Kidney epithelial cell (primary cell): ENCODE results near the gene SASS6. TPM values are rescaled to one million over a fixed set of nuclear protein-coding genes. Genes with fewer than 3 reads are reported as not detected.

Source experiments
- DNase-seq: peaks from one replicate; pipeline ENCODE4 v3.0.0-alpha.2; 2010; ENCODE audit warnings: low read depth
- H3K27me3 ChIP-seq: 2 replicates; pipeline ENCODE4 v1.6.0; 2011; ENCODE audit warnings: low read length; ENCODE audit not compliant: control insufficient read depth, insufficient read depth
- H3K36me3 ChIP-seq: 2 replicates; pipeline ENCODE4 v1.5.1; 2011; ENCODE audit warnings: low read length; ENCODE audit not compliant: control insufficient read depth, insufficient read depth
- H3K4me3 ChIP-seq: 2 replicates; pipeline ENCODE4 v1.5.1; 2011; ENCODE audit warnings: low read depth, mild to moderate bottlenecking, control low read depth, low read length
- CTCF ChIP-seq: IDR thresholded peaks from 2 replicates; pipeline ENCODE4 v1.5.1; 2011; ENCODE audit warnings: mild to moderate bottlenecking, moderate library complexity, low read length, control low read depth, inconsistent platforms; ENCODE audit not compliant: insufficient read depth, poor library complexity, severe bottlenecking
- total RNA-seq: library from RNA; depleted of rRNA; stranded (reverse); fragments of >200 nt; gene quantifications from 2 replicates; pipeline ENCODE4 v1.2.3, GENCODE V29; 2015

The SASS6 gene
- total RNA-seq, 1 donor from 2014 or later: 5.3 TPM

GRCh38 chr1:100101564-100101963 is 31.2 kb downstream of the SASS6 start:
- no peak overlapping the region for H3K4me3 ChIP-seq
- no peaks in the 10 kb centered on the region for H3K27me3 ChIP-seq
- DNase-seq: no peak
- no peak for TF ChIP-seq CTCF
- H3K36me3 ChIP-seq: no peaks in the 10 kb centered on the region

GRCh38 chr1:100100202-100100601 is 32.5 kb downstream of the SASS6 start:
- H3K4me3 ChIP-seq: no peak overlapping the region
- DNase-seq: no peak
- no peaks in the 10 kb centered on the region for H3K27me3 ChIP-seq
- H3K36me3 ChIP-seq: no peaks in the 10 kb centered on the region
- TF ChIP-seq CTCF: no peak

GRCh38 chr1:100090471-100090870 is 42.3 kb downstream of the SASS6 start:
- no peak for TF ChIP-seq CTCF
- peaks cover 1% of the 10 kb centered on the region for H3K36me3 ChIP-seq
- H3K27me3 ChIP-seq: no peaks in the 10 kb centered on the region
- no peak overlapping the region for H3K4me3 ChIP-seq
- no peak for DNase-seq

GRCh38 chr1:100089082-100089481 is 43.6 kb downstream of the SASS6 start:
- DNase-seq: no peak
- Histone ChIP-seq H3K36me3 (peaks cover 1% of the 10 kb centered on the region), H3K4me3 (no peak overlapping the region), H3K27me3 (no peaks in the 10 kb centered on the region)
- TF ChIP-seq CTCF: no peak

GRCh38 chr1:100087396-100087795 is 45.3 kb downstream of the SASS6 start:
- H3K36me3 ChIP-seq: peaks cover 1% of the 10 kb centered on the region
- no peak for DNase-seq
- H3K4me3 ChIP-seq: no peak overlapping the region
- no peak for TF ChIP-seq CTCF
- no peaks in the 10 kb centered on the region for H3K27me3 ChIP-seq

- H3K36me3 ChIP-seq: no peaks in the 10 kb centered on the region
- no peak for TF ChIP-seq CTCF
Observed at GRCh38 chr1:100080331-100080730, 52.4 kb downstream of the SASS6 start.

More at GRCh38 chr1:100080331-100080730, 52.4 kb downstream of the SASS6 start:
- Histone ChIP-seq H3K27me3 (no peaks in the 10 kb centered on the region), H3K4me3 (no peak overlapping the region)
- DNase-seq: no peak
